ENCODE measurements around the gene FARS2.

Gene FARS2

GRCh38 chr6:5512422-5512821 is 251.1 kb downstream of the FARS2 start:
- no peak for DNase-seq

- no peak for DNase-seq
These were observed 252.1 kb downstream of the FARS2 start for GRCh38 chr6:5513408-5513807.

- no peak for DNase-seq
These were observed 253.0 kb downstream of the FARS2 start for GRCh38 chr6:5514353-5514752.

GRCh38 chr6:5515200-5515599 is 253.9 kb downstream of the FARS2 start:
- no peak for DNase-seq

- no peak for DNase-seq
These were observed 254.7 kb downstream of the FARS2 start for GRCh38 chr6:5516036-5516435.

- DNase-seq: peak; percentile 26
These were observed 256.5 kb downstream of the FARS2 start for GRCh38 chr6:5517796-5518195.

GRCh38 chr6:5518936-5519491 is 257.7 kb downstream of the FARS2 start:
- DNase-seq: no peak

- DNase-seq: no peak
These were observed 259.5 kb downstream of the FARS2 start for GRCh38 chr6:5520796-5521195.

GRCh38 chr6:5521322-5521721 is 260.0 kb downstream of the FARS2 start:
- DNase-seq: no peak

- DNase-seq: no peak
These were observed 260.8 kb downstream of the FARS2 start for GRCh38 chr6:5522147-5522546.

- no peak for DNase-seq
These were observed 262.8 kb downstream of the FARS2 start for GRCh38 chr6:5524110-5524509.

GRCh38 chr6:5525209-5525608 is 263.9 kb downstream of the FARS2 start:
- no peak for DNase-seq

GRCh38 chr6:5529015-5529414 is 267.7 kb downstream of the FARS2 start:
- DNase-seq: no peak

GRCh38 chr6:5529733-5530132 is 268.4 kb downstream of the FARS2 start:
- no peak for DNase-seq

- DNase-seq: no peak
These were observed 269.8 kb downstream of the FARS2 start for GRCh38 chr6:5531161-5531560.

- no peak for DNase-seq
These were observed 270.6 kb downstream of the FARS2 start for GRCh38 chr6:5531853-5532375.

GRCh38 chr6:5532941-5533340 is 271.6 kb downstream of the FARS2 start:
- DNase-seq: no peak

GRCh38 chr6:5534643-5535042 is 273.3 kb downstream of the FARS2 start:
- DNase-seq: no peak

- DNase-seq: no peak
These were observed 275.3 kb downstream of the FARS2 start for GRCh38 chr6:5536644-5537043.

- no peak for DNase-seq
These were observed 275.8 kb downstream of the FARS2 start for GRCh38 chr6:5537132-5537531.

- no peak for DNase-seq
These were observed 276.7 kb downstream of the FARS2 start for GRCh38 chr6:5537967-5538366.

- no peak for DNase-seq
These were observed 279.1 kb downstream of the FARS2 start for GRCh38 chr6:5540370-5540769.

- DNase-seq: no peak
These were observed 279.7 kb downstream of the FARS2 start for GRCh38 chr6:5541025-5541424.

GRCh38 chr6:5541751-5542432 is 280.6 kb downstream of the FARS2 start:
- no peak for DNase-seq

GRCh38 chr6:5547556-5547955 is 286.2 kb downstream of the FARS2 start:
- no peak for DNase-seq
